NCI-H345 treated with DMSO at 0.1 percent for 48 hours (cell line): ENCODE results near the gene ERAL1.
A peak's percentile ranks its signal among the peaks of the same experiment; 100 is the strongest.
"Not testable (repeated sequence)": the region's sequence is repeated elsewhere in the genome, so short reads cannot be mapped to it uniquely, and the experiment has no call there.

ENCODE experiments used
- DNase-seq: peaks from one replicate; lab custom pipeline; 2025; ENCODE audit not compliant: unreplicated experiment; lab: John Stamatoyannopoulos, UW

ERAL1 gene

GRCh38 chr17:28854457-28855335, at the start of gene ERAL1:
Gene ERAL1, plus strand, starts transcription at chr17:28855016. Its CDS starts 19 bp downstream, at chr17:28855035.
- peak; percentile 93 for DNase-seq

DNA sequence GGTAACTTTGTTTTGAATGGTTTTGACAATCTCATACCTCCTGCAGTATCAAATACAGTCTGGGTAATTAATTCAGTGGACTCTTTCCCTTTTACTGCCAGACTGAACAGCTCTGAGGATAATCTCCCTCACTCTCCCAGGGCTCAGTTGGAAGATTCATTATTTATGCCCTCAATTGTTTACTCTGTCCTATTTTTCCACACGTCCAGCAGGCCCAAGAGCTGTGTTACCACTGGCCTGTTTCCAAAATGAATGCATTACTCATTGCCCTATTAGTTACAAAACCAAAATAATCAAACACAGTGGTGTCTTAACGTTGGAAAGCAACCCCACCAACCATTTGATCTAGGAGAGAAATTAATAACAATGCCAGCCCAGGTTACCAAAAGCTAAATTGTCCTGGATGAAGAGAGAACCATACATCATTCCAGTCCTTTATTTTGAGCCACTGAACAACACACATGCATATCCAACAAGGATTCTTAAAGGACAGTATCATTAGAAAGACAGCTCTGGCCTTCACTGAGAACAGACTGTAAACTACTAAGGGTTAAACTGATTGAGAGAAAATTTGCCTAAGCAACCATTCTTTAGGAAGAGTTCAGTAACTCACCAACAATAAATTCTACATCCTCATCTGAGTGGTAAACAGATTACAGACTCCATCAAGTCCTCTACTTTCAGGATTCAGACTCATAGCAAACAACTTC, 46.7 kb upstream of the ERAL1 start:
- no peak for DNase-seq

- DNase-seq, result no peak
Observed at GRCh38 chr17:28810437-28810836, 44.4 kb upstream of the ERAL1 start.

DNA sequence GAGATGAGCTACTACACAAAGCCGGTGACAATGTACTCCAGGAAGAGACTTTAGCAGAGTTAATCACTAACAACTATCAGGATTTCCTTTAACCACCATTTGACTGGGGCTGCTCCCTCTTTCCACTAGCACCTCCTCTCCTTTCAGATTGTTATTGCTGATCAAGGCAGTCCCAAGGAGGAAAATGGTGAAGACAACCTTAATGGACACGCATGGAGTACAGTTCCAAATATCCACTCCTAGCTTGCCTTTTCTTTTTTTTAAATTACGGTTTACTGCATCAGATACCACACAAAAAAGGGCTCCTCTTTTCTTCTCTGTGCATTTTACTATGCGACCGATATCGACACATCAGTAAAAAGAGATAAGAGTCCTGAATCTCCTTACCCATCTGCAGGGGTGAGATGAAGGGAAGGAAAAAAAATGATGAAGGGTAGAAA, 43.1 kb upstream of the ERAL1 start:
- no peak for DNase-seq

GRCh38 chr17:28812091-28812747, 42.6 kb upstream of the ERAL1 start:
- DNase-seq, result peak; percentile 94

DNA sequence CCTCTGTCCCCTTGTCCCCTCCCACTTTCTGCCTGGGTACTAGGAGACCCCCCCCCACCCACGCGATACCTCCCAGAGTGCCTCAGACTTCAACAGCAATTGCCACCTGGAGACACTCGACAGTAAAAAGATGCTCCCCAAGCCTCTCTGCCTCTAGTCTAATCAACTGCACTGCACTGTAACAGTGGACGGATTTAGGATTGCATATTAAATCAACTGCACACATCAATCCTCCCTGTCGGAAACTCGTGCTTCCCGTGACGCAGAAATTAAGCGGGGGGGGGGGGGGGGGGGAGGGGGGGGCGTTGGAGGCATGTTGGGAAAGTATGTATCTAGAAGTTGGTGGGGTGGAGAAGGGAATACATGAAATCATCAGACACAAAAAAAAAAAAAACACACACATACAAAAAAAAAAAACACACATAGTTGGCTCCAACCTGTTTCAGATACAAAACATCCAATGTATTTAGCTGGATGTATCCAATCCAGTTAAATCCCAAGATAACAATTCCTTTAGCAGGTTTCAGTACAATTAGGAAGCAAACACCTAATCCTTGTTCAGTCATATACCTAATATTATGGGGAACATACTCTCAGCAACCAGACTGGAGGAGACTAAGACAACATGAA, 42.0 kb upstream of the ERAL1 start:
- DNase-seq, result peak; percentile 91

DNA sequence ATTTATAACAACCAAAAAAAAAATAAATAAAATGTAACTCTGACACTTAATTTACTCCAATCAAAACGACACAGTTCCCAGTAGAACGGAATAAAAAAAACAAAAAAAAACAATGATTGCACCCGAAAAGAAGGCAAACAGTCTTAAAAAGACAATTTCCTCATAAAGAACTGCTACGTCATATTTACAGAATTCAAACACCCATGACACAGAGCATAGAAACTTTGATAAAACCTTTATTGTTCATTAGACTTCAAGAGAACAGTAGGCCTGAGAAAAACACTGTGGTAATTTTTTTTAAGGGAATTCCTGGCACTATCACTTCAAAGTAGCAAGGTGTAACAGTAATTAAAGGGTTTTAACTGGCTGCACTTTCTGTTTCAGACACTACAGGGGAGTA, 38.3 kb upstream of the ERAL1 start:
- no peak for DNase-seq

DNA sequence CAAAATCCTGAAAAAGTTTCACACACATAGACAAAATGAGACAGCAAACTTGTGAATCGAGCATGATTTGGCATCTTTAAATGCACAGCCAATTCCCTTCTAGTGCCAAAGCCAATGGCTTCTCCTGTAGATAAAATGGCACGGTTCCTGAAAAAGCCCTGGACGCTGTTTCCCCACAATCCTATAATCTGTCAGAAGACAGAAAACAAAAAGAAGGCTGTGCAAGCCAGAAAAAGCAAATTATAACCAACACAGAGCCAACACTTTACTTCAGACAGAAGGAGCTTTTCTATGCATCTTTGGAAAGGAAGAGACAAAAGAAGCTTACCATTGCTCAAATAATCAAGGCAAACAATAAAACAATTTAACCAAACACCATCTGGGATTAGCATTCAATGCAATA, 36.0 kb upstream of the ERAL1 start:
- no peak for DNase-seq

DNA sequence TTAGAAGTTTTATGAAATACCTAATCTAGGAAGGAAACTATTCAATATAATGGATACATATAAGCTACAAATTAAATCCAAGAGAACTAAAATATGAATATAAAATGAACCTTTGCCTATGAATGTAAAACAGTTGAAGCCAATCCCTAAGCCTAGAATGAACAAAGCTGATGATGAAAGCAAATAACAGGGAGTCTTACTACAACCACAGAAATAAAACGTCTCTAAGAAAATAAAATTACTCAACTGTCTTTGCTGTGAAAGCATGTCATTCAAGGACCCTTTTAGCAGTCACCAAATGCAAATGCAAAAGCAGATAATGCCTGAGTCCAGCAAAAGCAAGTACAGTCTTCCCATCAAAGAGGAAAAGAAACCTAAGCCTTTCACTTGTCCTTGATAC, 35.2 kb upstream of the ERAL1 start:
- DNase-seq, result no peak

DNA sequence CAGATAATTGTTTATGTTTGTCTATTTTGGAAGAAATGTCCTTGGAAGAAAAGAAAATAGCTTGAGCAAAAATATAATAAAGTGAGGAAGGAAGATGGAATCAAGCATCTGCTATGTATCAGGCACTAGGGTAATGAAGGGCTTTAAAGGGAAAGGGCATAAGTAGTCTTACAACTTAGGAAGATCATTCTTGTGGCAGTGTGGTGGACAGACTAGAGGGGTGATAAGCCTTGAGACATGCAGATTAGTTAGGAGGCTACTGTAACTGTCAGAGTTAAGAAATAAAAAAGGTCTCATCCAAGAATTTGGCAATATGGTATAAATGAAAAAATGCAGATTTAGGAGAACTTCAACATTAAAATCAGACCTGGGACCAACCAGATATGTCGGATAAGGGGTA, 27.1 kb upstream of the ERAL1 start:
- DNase-seq, result no peak

DNA sequence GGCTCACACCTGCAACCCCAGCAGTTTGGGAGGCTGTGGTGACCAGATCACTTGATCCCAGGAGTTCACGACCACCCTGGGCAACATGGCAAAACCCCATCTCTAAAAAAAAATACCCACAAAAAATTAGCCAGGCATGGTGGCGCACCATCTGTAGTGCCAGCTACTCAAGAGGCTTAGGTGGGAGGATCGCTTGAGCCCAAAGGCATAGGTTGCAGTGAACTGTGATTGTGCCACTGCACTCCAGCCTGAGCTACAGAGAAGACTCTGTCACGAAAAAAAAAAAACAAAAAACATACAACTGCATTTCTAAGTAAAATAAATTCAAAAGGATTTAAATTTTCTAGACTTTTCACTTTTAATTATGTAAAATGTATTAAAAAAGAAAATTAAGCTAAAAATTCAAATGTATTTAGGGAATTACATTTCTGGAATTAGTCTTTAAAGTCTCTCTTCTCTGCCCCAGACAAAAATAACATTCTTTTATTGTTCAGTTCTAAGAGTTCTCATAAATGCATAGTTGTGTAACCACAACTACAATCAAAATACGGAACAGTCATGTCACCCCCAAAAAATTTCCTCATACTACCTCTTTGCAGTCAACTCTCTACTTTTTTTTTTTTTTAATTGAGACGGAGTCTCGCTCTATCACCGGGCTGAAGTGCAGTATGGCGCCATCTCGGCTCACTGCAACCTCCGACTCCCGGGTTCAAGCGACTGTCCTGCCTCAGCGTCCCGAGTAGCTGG, 26.3 kb upstream of the ERAL1 start:
- no peak for DNase-seq

GRCh38 chr17:28834420-28834819, 20.4 kb upstream of the ERAL1 start:
- DNase-seq, result no peak

DNA sequence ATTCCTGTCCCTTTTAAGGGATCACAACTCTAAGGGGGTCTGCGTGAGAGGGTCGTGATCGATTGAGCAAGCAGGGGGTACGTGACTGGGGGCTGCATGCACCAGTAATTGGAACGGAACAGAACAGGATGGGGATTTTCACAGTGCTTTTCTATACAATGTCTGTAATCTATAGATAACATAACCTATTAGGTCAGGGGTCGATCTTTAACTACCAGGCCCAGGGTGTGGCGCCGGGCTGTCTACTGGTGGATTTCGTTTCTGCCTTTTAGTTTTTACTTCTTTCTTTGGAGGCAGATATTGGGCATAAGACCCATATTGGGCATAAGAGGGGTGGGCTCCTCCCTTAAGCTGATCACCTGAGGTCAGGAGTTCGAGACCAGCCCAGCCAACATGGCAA, 18.3 kb upstream of the ERAL1 start:
- not testable (repeated sequence) for DNase-seq

GRCh38 chr17:28839221-28839620, 15.6 kb upstream of the ERAL1 start:
- DNase-seq, result no peak

DNA sequence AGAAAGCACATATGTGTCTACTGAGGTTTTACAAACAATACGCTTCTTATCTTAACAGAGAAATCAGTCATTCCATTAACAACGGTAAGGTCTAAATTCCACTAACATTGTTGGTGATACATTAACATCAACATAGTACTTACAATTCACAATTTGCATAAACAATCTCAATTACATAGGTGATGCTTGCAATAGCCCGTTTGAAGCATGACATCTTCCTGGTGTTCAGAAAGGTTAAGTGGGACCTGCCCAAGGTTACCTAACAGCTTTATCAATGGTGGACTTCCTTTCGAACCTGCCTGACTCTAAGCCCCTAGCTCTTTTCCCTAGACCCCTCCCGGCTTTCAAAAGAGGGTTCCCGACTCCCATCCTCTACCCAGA, 12.9 kb upstream of the ERAL1 start:
- DNase-seq, result peak; percentile 10

- peak; percentile 58 for DNase-seq
Observed at GRCh38 chr17:28842282-28843012, 12.4 kb upstream of the ERAL1 start, which contains the start of gene FAM222B. Gene FAM222B, minus strand, starts transcription at chr17:28842790. Its CDS starts 76,123 bp downstream, at chr17:28766667.

DNA sequence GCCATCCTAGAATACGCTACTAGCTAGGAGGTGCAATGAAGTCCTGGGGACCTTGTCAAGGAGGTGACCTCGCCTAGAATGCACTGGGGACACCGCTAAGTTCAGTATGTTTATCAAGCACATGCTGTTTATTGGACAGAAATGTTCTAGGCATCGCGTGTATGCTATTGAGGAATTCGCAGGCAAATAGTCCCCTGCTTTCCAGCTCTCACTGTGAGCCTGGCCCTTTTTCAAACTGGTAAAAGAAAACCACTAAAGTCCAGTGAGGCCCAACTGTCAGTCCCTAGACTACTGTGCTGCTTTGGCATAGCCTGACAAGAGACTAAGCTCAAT, 11.0 kb upstream of the ERAL1 start:
- no peak for DNase-seq

GRCh38 chr17:28846231-28846630, 8.6 kb upstream of the ERAL1 start:
- no peak for DNase-seq

GRCh38 chr17:28846699-28847098, 8.1 kb upstream of the ERAL1 start:
- DNase-seq, result not testable (repeated sequence)

DNA sequence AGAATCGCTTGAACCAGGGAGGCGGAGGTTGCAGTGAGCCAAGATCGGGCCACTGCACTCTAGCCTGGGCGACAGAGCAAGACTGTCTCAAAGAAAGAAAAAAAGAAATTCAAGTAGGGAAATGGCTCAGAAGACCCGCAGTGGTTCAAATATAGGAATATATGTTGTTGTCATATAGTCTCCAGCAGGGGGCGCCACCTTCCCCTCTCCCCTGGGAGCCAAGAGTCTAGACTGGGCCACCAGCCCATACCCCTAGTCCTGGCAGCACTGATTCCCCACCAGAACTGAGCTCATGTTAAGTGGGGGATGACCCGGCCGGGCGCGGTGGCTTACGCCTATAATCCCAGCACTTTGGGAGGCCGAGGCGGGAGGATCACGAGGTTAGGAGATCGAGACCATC, 6.1 kb upstream of the ERAL1 start:
- DNase-seq, result not testable (repeated sequence)
